GM12874 (cell line): ENCODE measurements around the gene TEX47.

Experiments
- CTCF ChIP-seq: IDR thresholded peaks from 2 replicates; pipeline ENCODE4 v1.5.1; 2011; ENCODE audit warnings: low read depth, mild to moderate bottlenecking, control low read depth, low read length, moderate library complexity; ENCODE audit not compliant: insufficient read depth

The TEX47 gene

GRCh38 chr7:88746126-88746525 is 49.4 kb downstream of the TEX47 start:
- TF ChIP-seq CTCF = no peak
